RPMI8226 (cell line): ENCODE measurements around the gene DPF1.

Experiments
- DNase-seq: peaks from one replicate; pipeline ENCODE4 v3.0.0-alpha.2; 2015

The DPF1 gene

GRCh38 chr19:38196245-38196837 is 27.7 kb downstream of the DPF1 start:
- DNase-seq = no peak

- DNase-seq = no peak
Observed at GRCh38 chr19:38195237-38195636, 28.8 kb downstream of the DPF1 start.

GRCh38 chr19:38194061-38194701 is 29.8 kb downstream of the DPF1 start:
- DNase-seq = no peak

- DNase-seq = no peak
Observed at GRCh38 chr19:38193445-38193844, 30.6 kb downstream of the DPF1 start.

GRCh38 chr19:38191747-38192146 is 32.3 kb downstream of the DPF1 start:
- no peak for DNase-seq

GRCh38 chr19:38190793-38191192 is 33.2 kb downstream of the DPF1 start:
- DNase-seq = no peak

GRCh38 chr19:38190061-38190460 is 34.0 kb downstream of the DPF1 start:
- DNase-seq = no peak

- no peak for DNase-seq
Observed at GRCh38 chr19:38185562-38185961, 38.5 kb downstream of the DPF1 start.

- DNase-seq = no peak
Observed at GRCh38 chr19:38184815-38185214, 39.2 kb downstream of the DPF1 start.

- DNase-seq = no peak
Observed at GRCh38 chr19:38183251-38183897, 40.6 kb downstream of the DPF1 start.

GRCh38 chr19:38182536-38183210 is 41.3 kb downstream of the DPF1 start:
- DNase-seq = no peak

- no peak for DNase-seq
Observed at GRCh38 chr19:38180071-38180470, 44.0 kb downstream of the DPF1 start.

GRCh38 chr19:38175422-38175821 is 48.6 kb downstream of the DPF1 start:
- DNase-seq = no peak

GRCh38 chr19:38173291-38174041 is 50.6 kb downstream of the DPF1 start:
- no peak for DNase-seq

GRCh38 chr19:38172001-38172400 is 52.0 kb downstream of the DPF1 start:
- no peak for DNase-seq

GRCh38 chr19:38170334-38170733 is 53.7 kb downstream of the DPF1 start:
- DNase-seq = no peak

- no peak for DNase-seq
Observed at GRCh38 chr19:38168637-38169036, 55.4 kb downstream of the DPF1 start.

- no peak for DNase-seq
Observed at GRCh38 chr19:38165335-38165734, 58.7 kb downstream of the DPF1 start.

- no peak for DNase-seq
Observed at GRCh38 chr19:38164526-38164925, 59.5 kb downstream of the DPF1 start.

- no peak for DNase-seq
Observed at GRCh38 chr19:38163419-38164290, 60.4 kb downstream of the DPF1 start.

GRCh38 chr19:38162632-38163031 is 61.4 kb downstream of the DPF1 start:
- DNase-seq = no peak

- no peak for DNase-seq
Observed at GRCh38 chr19:38162094-38162493, 61.9 kb downstream of the DPF1 start.
